ENCODE data around the gene MBOAT1.
"Not testable (repeated sequence)": the region's sequence is repeated elsewhere in the genome, so short reads cannot be mapped to it uniquely, and the experiment has no call there.

Gene MBOAT1

GRCh38 chr6:20253021-20253420 lies 40.8 kb upstream of the MBOAT1 start:
- TF ChIP-seq CTCF (conservative IDR thresholded peaks at IDR 0.05; ENCODE audit: control insufficient read depth, insufficient read depth, low read depth, low read length), result no peak
- no peak overlapping the region for H3K4me3 ChIP-seq (ENCODE audit: control insufficient read depth, low read depth, low read length)
- DNase-seq (ENCODE audit: low read depth), result no peak

GRCh38 chr6:20252311-20252710 lies 40.0 kb upstream of the MBOAT1 start:
- peak; percentile 5 for DNase-seq (ENCODE audit: low read depth)
- H3K4me3 ChIP-seq (ENCODE audit: control insufficient read depth, low read depth, low read length), result no peak overlapping the region
- no peak for TF ChIP-seq CTCF (conservative IDR thresholded peaks at IDR 0.05; ENCODE audit: control insufficient read depth, insufficient read depth, low read depth, low read length)

GRCh38 chr6:20251525-20251924 lies 39.3 kb upstream of the MBOAT1 start:
- TF ChIP-seq CTCF (conservative IDR thresholded peaks at IDR 0.05; ENCODE audit: control insufficient read depth, insufficient read depth, low read depth, low read length), result no peak
- H3K4me3 ChIP-seq (ENCODE audit: control insufficient read depth, low read depth, low read length), result no peak overlapping the region
- no peak for DNase-seq (ENCODE audit: low read depth)

- no peak for TF ChIP-seq CTCF (conservative IDR thresholded peaks at IDR 0.05; ENCODE audit: control insufficient read depth, insufficient read depth, low read depth, low read length)
- no peak overlapping the region for H3K4me3 ChIP-seq (ENCODE audit: control insufficient read depth, low read depth, low read length)
- no peak for DNase-seq (ENCODE audit: low read depth)
Observed at GRCh38 chr6:20246125-20246524, 33.9 kb upstream of the MBOAT1 start.

- H3K4me3 ChIP-seq (ENCODE audit: control insufficient read depth, low read depth, low read length); DNase-seq (ENCODE audit: low read depth): not testable (repeated sequence)
Observed at GRCh38 chr6:20244807-20245681, 32.8 kb upstream of the MBOAT1 start.

- no peak overlapping the region for H3K4me3 ChIP-seq (ENCODE audit: control insufficient read depth, low read depth, low read length)
- TF ChIP-seq CTCF (conservative IDR thresholded peaks at IDR 0.05; ENCODE audit: control insufficient read depth, insufficient read depth, low read depth, low read length), result no peak
- no peak for DNase-seq (ENCODE audit: low read depth)
Observed at GRCh38 chr6:20243288-20243687, 31.0 kb upstream of the MBOAT1 start.

GRCh38 chr6:20242397-20242796 lies 30.1 kb upstream of the MBOAT1 start:
- TF ChIP-seq CTCF (conservative IDR thresholded peaks at IDR 0.05; ENCODE audit: control insufficient read depth, insufficient read depth, low read depth, low read length), result no peak
- H3K4me3 ChIP-seq (ENCODE audit: control insufficient read depth, low read depth, low read length), result no peak overlapping the region
- no peak for DNase-seq (ENCODE audit: low read depth)

All from fibroblast of mammary gland (primary cell).